ENCODE data around the gene SCUBE1. TPM values are rescaled to one million over a fixed set of nuclear protein-coding genes. Genes with fewer than 3 reads are reported as not detected.
A peak's percentile ranks its signal among the peaks of the same experiment; 100 is the strongest.

Gene SCUBE1
- total RNA-seq, 1 experiment from 2014 or later = 0.54 TPM

- intact Hi-C loops (cut with micrococcal nuclease; ENCODE audit: unreplicated experiment) = no loop called here
- no peak for DNase-seq
- H3K36me3 Mint-ChIP-seq (ENCODE audit: insufficient read depth, unreplicated experiment) = peaks cover 6% of the 10 kb centered on the region
- TF ChIP-seq, protein P1, sequence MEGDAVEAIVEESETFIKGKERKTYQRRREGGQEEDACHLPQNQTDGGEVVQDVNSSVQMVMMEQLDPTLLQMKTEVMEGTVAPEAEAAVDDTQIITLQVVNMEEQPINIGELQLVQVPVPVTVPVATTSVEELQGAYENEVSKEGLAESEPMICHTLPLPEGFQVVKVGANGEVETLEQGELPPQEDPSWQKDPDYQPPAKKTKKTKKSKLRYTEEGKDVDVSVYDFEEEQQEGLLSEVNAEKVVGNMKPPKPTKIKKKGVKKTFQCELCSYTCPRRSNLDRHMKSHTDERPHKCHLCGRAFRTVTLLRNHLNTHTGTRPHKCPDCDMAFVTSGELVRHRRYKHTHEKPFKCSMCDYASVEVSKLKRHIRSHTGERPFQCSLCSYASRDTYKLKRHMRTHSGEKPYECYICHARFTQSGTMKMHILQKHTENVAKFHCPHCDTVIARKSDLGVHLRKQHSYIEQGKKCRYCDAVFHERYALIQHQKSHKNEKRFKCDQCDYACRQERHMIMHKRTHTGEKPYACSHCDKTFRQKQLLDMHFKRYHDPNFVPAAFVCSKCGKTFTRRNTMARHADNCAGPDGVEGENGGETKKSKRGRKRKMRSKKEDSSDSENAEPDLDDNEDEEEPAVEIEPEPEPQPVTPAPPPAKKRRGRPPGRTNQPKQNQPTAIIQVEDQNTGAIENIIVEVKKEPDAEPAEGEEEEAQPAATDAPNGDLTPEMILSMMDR (IDR thresholded peaks at IDR 0.05; ENCODE audit: unreplicated experiment) = no peak
- no peak overlapping the region for H3K4me3 Mint-ChIP-seq (ENCODE audit: low read depth, unreplicated experiment)
- no TSS peak for BruUV-seq (replicated peaks)
- CTCF ChIA-PET = no interaction called here
- no peak overlapping the region for H3K27ac Mint-ChIP-seq (ENCODE audit: unreplicated experiment)
- peaks cover 9% of the 10 kb centered on the region for H3K27me3 Mint-ChIP-seq (ENCODE audit: unreplicated experiment)
- peaks cover 9% of the 10 kb centered on the region for H3K4me1 Mint-ChIP-seq (ENCODE audit: low read depth, unreplicated experiment)
- no peaks in the 10 kb centered on the region for H3K9me3 Mint-ChIP-seq (ENCODE audit: low read depth, unreplicated experiment)
These were observed 86.1 kb downstream of the SCUBE1 start for GRCh38 chr22:43256976-43257545.

DNA sequence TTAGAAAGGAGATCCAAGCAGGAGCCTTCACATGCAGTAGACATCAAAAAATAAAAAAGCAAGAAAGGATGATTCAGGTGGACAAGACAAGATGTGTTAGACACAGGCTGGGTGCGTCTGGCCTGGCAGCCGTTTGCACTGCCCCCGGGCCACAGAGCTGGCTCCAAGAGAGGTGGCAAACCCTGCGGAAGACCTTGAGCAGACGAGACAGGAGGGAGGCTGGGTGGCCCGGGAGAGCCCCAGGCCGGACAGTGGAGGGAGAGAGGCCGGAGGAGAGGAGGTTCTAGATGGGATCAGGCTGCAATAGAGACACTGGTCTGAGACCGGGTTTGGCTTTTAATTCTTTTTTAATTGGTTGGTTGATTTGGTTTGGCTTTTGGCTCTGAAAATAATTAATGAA, 86.6 kb downstream of the SCUBE1 start:
- TF ChIP-seq, protein P1 (IDR thresholded peaks at IDR 0.05; ENCODE audit: unreplicated experiment) = no peak
- Mint-ChIP-seq H3K27me3 (ENCODE audit: unreplicated experiment) (peaks cover 9% of the 10 kb centered on the region), H3K4me3 (ENCODE audit: low read depth, unreplicated experiment) (no peak overlapping the region), H3K9me3 (ENCODE audit: low read depth, unreplicated experiment) (no peaks in the 10 kb centered on the region), H3K4me1 (ENCODE audit: low read depth, unreplicated experiment) (peaks cover 8% of the 10 kb centered on the region), H3K36me3 (ENCODE audit: insufficient read depth, unreplicated experiment) (peaks cover 6% of the 10 kb centered on the region), H3K27ac (ENCODE audit: unreplicated experiment) (no peak overlapping the region)
- intact Hi-C loops (cut with micrococcal nuclease; ENCODE audit: unreplicated experiment) = no loop called here
- no TSS peak for BruUV-seq (replicated peaks)
- DNase-seq = no peak
- CTCF ChIA-PET = no interaction called here

- peaks cover 8% of the 10 kb centered on the region for H3K4me1 Mint-ChIP-seq (ENCODE audit: low read depth, unreplicated experiment)
- H3K9me3 Mint-ChIP-seq (ENCODE audit: low read depth, unreplicated experiment) = no peaks in the 10 kb centered on the region
- H3K27me3 Mint-ChIP-seq (ENCODE audit: unreplicated experiment) = peaks cover 9% of the 10 kb centered on the region
- DNase-seq = no peak
- BruUV-seq (replicated peaks) = no TSS peak
- TF ChIP-seq, protein P1 (IDR thresholded peaks at IDR 0.05; ENCODE audit: unreplicated experiment) = no peak
- intact Hi-C loops (cut with micrococcal nuclease; ENCODE audit: unreplicated experiment) = no loop called here
- no peak overlapping the region for H3K27ac Mint-ChIP-seq (ENCODE audit: unreplicated experiment)
- CTCF ChIA-PET = interaction anchor here (0.7 kb wide), 1 partner anchor 328 kb away, joined by 4 read pairs; no protein-coding TSS in a partner anchor
- peaks cover 6% of the 10 kb centered on the region for H3K36me3 Mint-ChIP-seq (ENCODE audit: insufficient read depth, unreplicated experiment)
- no peak overlapping the region for H3K4me3 Mint-ChIP-seq (ENCODE audit: low read depth, unreplicated experiment)
These were observed 87.9 kb downstream of the SCUBE1 start for GRCh38 chr22:43255299-43255698.

- peak; percentile 38 for DNase-seq
- no peaks in the 10 kb centered on the region for H3K9me3 Mint-ChIP-seq (ENCODE audit: low read depth, unreplicated experiment)
- no peak overlapping the region for H3K27ac Mint-ChIP-seq (ENCODE audit: unreplicated experiment)
- CTCF ChIA-PET = interaction anchor here (0.5 to 1.3 kb wide), 3 partner anchors 22 to 751 kb away, joined by 3 to 6 read pairs (median 3); no protein-coding TSS in a partner anchor
- H3K27me3 Mint-ChIP-seq (ENCODE audit: unreplicated experiment) = peaks cover 9% of the 10 kb centered on the region
- H3K36me3 Mint-ChIP-seq (ENCODE audit: insufficient read depth, unreplicated experiment) = peaks cover 6% of the 10 kb centered on the region
- intact Hi-C loops (cut with micrococcal nuclease; ENCODE audit: unreplicated experiment) = no loop called here
- H3K4me1 Mint-ChIP-seq (ENCODE audit: low read depth, unreplicated experiment) = peaks cover 8% of the 10 kb centered on the region
- BruUV-seq (replicated peaks) = no TSS peak
- no peak overlapping the region for H3K4me3 Mint-ChIP-seq (ENCODE audit: low read depth, unreplicated experiment)
- TF ChIP-seq, protein P1 (IDR thresholded peaks at IDR 0.05; ENCODE audit: unreplicated experiment) = no peak
These were observed 89.3 kb downstream of the SCUBE1 start for GRCh38 chr22:43253839-43254238.
